Activated CD8-positive, alpha-beta T cell treated with anti-CD3 and anti-CD28 coated beads, Interleukin-2, amount 10 ng/mL, durations not matched to agents 7 days and 5 days (primary cell): ENCODE measurements around the gene TOR3A. TPM values are rescaled to one million over a fixed set of nuclear protein-coding genes. Genes with fewer than 3 reads are reported as not detected.

Source experiments
- ATAC-seq: fragments of 150-1000 bp; cut with Tn5 transposase; one replicate; pipeline ENCODE4 v1.10.0; 2021; ENCODE audit warnings: moderate library complexity
- CTCF ChIA-PET: fragments of 350-600 bp; sonication (Branson Sonifier 250); formaldehyde crosslinking; loops from one replicate; lab custom pipeline; 2021; ENCODE audit warnings: antibody characterized with exemption; lab: Charles Lee
- POLR2A ChIA-PET: fragments of 350-600 bp; sonication (Branson Sonifier 250); formaldehyde crosslinking; loops from one replicate; lab custom pipeline; 2021; ENCODE audit warnings: antibody characterized with exemption; lab: Charles Lee
- DNase-seq: peaks from one replicate; pipeline ENCODE4 v3.0.0-alpha.2; 2020
- H3K27ac Mint-ChIP-seq: one replicate; pipeline ENCODE4 v1.8.0; 2021; ENCODE audit warnings: mild to moderate bottlenecking, mixed read lengths
- H3K27me3 Mint-ChIP-seq: one replicate; pipeline ENCODE4 v1.8.0; 2021; ENCODE audit warnings: low read depth, mixed read lengths
- H3K36me3 Mint-ChIP-seq: one replicate; pipeline ENCODE4 v1.8.0; 2021; ENCODE audit warnings: low read depth, mixed read lengths
- H3K4me1 Mint-ChIP-seq: one replicate; pipeline ENCODE4 v1.8.0; 2021; ENCODE audit warnings: low read depth, mixed read lengths
- H3K4me3 Mint-ChIP-seq: one replicate; pipeline ENCODE4 v1.8.0; 2021; ENCODE audit warnings: mild to moderate bottlenecking, mixed read lengths
- H3K9me3 Mint-ChIP-seq: one replicate; pipeline ENCODE4 v1.8.0; 2022; ENCODE audit warnings: mixed read lengths; ENCODE audit not compliant: insufficient read depth
- total RNA-seq, 2 experiments: library from RNA; stranded (reverse); gene quantifications; one replicate each; pipeline ENCODE4 v1.2.3, GENCODE V29; 2021

TOR3A gene
- total RNA-seq, 2 experiments from 2014 or later = 49.3 to 50.4 TPM

- peaks cover 5% of the 10 kb centered on the region for H3K4me1 Mint-ChIP-seq
- no peaks in the 10 kb centered on the region for H3K9me3 Mint-ChIP-seq
- POLR2A ChIA-PET = no interaction called here
- peak overlapping the region; percentile 51 for H3K27ac Mint-ChIP-seq
- no peak for DNase-seq
- peaks cover 58% of the 10 kb centered on the region for H3K36me3 Mint-ChIP-seq
- CTCF ChIA-PET = interaction anchor here (1.0 kb wide), 1 partner anchor 12 kb away, joined by 4 read pairs; no protein-coding TSS in a partner anchor
- no peak for ATAC-seq
- H3K27me3 Mint-ChIP-seq = no peaks in the 10 kb centered on the region
- H3K4me3 Mint-ChIP-seq = no peak overlapping the region
Measured at GRCh38 chr1:179092896-179093461, 11.1 kb downstream of the TOR3A start.

- Mint-ChIP-seq H3K4me3 (no peak overlapping the region), H3K4me1 (no peaks in the 10 kb centered on the region), H3K27ac (no peak overlapping the region), H3K36me3 (peaks cover 48% of the 10 kb centered on the region), H3K27me3 (no peaks in the 10 kb centered on the region), H3K9me3 (no peaks in the 10 kb centered on the region)
- no peak for DNase-seq
- POLR2A ChIA-PET = no interaction called here
- CTCF ChIA-PET = no interaction called here
- ATAC-seq = no peak
Measured at GRCh38 chr1:179094818-179095217, 12.9 kb downstream of the TOR3A start.

- Mint-ChIP-seq H3K27me3 (no peaks in the 10 kb centered on the region), H3K4me1 (no peaks in the 10 kb centered on the region), H3K9me3 (no peaks in the 10 kb centered on the region), H3K36me3 (peaks cover 46% of the 10 kb centered on the region), H3K4me3 (no peak overlapping the region), H3K27ac (no peak overlapping the region)
- no peak for ATAC-seq
- DNase-seq = no peak
- ChIA-PET POLR2A (no interaction called here), CTCF (no interaction called here)
Measured at GRCh38 chr1:179095377-179095776, 13.5 kb downstream of the TOR3A start.

- Mint-ChIP-seq H3K4me3 (no peak overlapping the region), H3K9me3 (no peaks in the 10 kb centered on the region), H3K27me3 (no peaks in the 10 kb centered on the region), H3K36me3 (peaks cover 43% of the 10 kb centered on the region), H3K27ac (no peak overlapping the region), H3K4me1 (no peaks in the 10 kb centered on the region)
- POLR2A ChIA-PET = no interaction called here
- CTCF ChIA-PET = no interaction called here
- DNase-seq (no peak), ATAC-seq (no peak)
Measured at GRCh38 chr1:179095924-179096323, 14.1 kb downstream of the TOR3A start.

- Mint-ChIP-seq H3K4me1 (no peaks in the 10 kb centered on the region), H3K27me3 (no peaks in the 10 kb centered on the region), H3K9me3 (no peaks in the 10 kb centered on the region), H3K27ac (no peak overlapping the region), H3K36me3 (peaks cover 18% of the 10 kb centered on the region), H3K4me3 (no peak overlapping the region)
- ChIA-PET CTCF (no interaction called here), POLR2A (no interaction called here)
- DNase-seq = no peak
- ATAC-seq = no peak
Measured at GRCh38 chr1:179099891-179100290, 18.0 kb downstream of the TOR3A start.

- ChIA-PET CTCF (no interaction called here), POLR2A (no interaction called here)
- H3K4me3 Mint-ChIP-seq = no peak overlapping the region
- H3K27ac Mint-ChIP-seq = no peak overlapping the region
- H3K27me3 Mint-ChIP-seq = no peaks in the 10 kb centered on the region
- H3K9me3 Mint-ChIP-seq = no peaks in the 10 kb centered on the region
- peaks cover 6% of the 10 kb centered on the region for H3K36me3 Mint-ChIP-seq
- ATAC-seq (no peak), DNase-seq (no peak)
- no peaks in the 10 kb centered on the region for H3K4me1 Mint-ChIP-seq
Measured at GRCh38 chr1:179101566-179101965, 19.7 kb downstream of the TOR3A start.

- Mint-ChIP-seq H3K4me1 (no peaks in the 10 kb centered on the region), H3K4me3 (no peak overlapping the region), H3K27me3 (no peaks in the 10 kb centered on the region), H3K36me3 (peaks cover 3% of the 10 kb centered on the region), H3K27ac (no peak overlapping the region), H3K9me3 (no peaks in the 10 kb centered on the region)
- no peak for DNase-seq
- POLR2A ChIA-PET = no interaction called here
- CTCF ChIA-PET = no interaction called here
- ATAC-seq = no peak
Measured at GRCh38 chr1:179103999-179104398, 22.1 kb downstream of the TOR3A start.

GRCh38 chr1:179104611-179105250 lies 22.9 kb downstream of the TOR3A start:
- peaks cover 3% of the 10 kb centered on the region for H3K36me3 Mint-ChIP-seq
- no peaks in the 10 kb centered on the region for H3K27me3 Mint-ChIP-seq
- H3K9me3 Mint-ChIP-seq = no peaks in the 10 kb centered on the region
- ATAC-seq = no peak
- ChIA-PET CTCF (interaction anchor here (1.0 to 1.8 kb wide), 3 partner anchors 12 to 266 kb away, joined by 3 to 6 read pairs (median 4); no protein-coding TSS in a partner anchor), POLR2A (no interaction called here)
- DNase-seq = no peak
- H3K27ac Mint-ChIP-seq = no peak overlapping the region
- no peaks in the 10 kb centered on the region for H3K4me1 Mint-ChIP-seq
- no peak overlapping the region for H3K4me3 Mint-ChIP-seq

- POLR2A ChIA-PET = interaction anchor here (0.9 kb wide), 1 partner anchor 188 kb away, joined by 3 read pairs; the partner anchor contains the start of gene SOAT1
- CTCF ChIA-PET = interaction anchor here (1.0 to 1.8 kb wide), 6 partner anchors 13 to 265 kb away, joined by 3 to 6 read pairs (median 4); partner anchors contain the start of gene TOR3A
- ATAC-seq (no peak), DNase-seq (no peak)
- Mint-ChIP-seq H3K27me3 (no peaks in the 10 kb centered on the region), H3K4me1 (no peaks in the 10 kb centered on the region), H3K27ac (no peak overlapping the region), H3K9me3 (no peaks in the 10 kb centered on the region), H3K4me3 (no peak overlapping the region), H3K36me3 (peaks cover 5% of the 10 kb centered on the region)
Measured at GRCh38 chr1:179105393-179105792, 23.5 kb downstream of the TOR3A start.

- H3K9me3 Mint-ChIP-seq = no peaks in the 10 kb centered on the region
- H3K36me3 Mint-ChIP-seq = peaks cover 5% of the 10 kb centered on the region
- no peak for ATAC-seq
- CTCF ChIA-PET = no interaction called here
- no peak overlapping the region for H3K4me3 Mint-ChIP-seq
- H3K4me1 Mint-ChIP-seq = no peaks in the 10 kb centered on the region
- POLR2A ChIA-PET = no interaction called here
- no peak for DNase-seq
- no peak overlapping the region for H3K27ac Mint-ChIP-seq
- H3K27me3 Mint-ChIP-seq = no peaks in the 10 kb centered on the region
Measured at GRCh38 chr1:179107706-179108629, 26.1 kb downstream of the TOR3A start.

- no peak overlapping the region for H3K4me3 Mint-ChIP-seq
- DNase-seq (no peak), ATAC-seq (no peak)
- ChIA-PET POLR2A (no interaction called here), CTCF (no interaction called here)
- no peaks in the 10 kb centered on the region for H3K4me1 Mint-ChIP-seq
- no peak overlapping the region for H3K27ac Mint-ChIP-seq
- H3K36me3 Mint-ChIP-seq = peaks cover 5% of the 10 kb centered on the region
- no peaks in the 10 kb centered on the region for H3K27me3 Mint-ChIP-seq
- no peaks in the 10 kb centered on the region for H3K9me3 Mint-ChIP-seq
Measured at GRCh38 chr1:179108644-179109043, 26.8 kb downstream of the TOR3A start.
